DMS79 treated with DMSO at 0.1 percent for 48 hours (cell line): ENCODE results near the gene NUAK1.

ENCODE experiments used
- DNase-seq: peaks from one replicate; lab custom pipeline; 2025; lab: John Stamatoyannopoulos, UW

The NUAK1 gene

GRCh38 chr12:106138633-106139421 is at the start of gene NUAK1:
TSS of gene NUAK1 (minus strand) at chr12:106138954. CDS start at chr12:106138653, 301 bp downstream.
- DNase-seq: peak; percentile 71

DNA sequence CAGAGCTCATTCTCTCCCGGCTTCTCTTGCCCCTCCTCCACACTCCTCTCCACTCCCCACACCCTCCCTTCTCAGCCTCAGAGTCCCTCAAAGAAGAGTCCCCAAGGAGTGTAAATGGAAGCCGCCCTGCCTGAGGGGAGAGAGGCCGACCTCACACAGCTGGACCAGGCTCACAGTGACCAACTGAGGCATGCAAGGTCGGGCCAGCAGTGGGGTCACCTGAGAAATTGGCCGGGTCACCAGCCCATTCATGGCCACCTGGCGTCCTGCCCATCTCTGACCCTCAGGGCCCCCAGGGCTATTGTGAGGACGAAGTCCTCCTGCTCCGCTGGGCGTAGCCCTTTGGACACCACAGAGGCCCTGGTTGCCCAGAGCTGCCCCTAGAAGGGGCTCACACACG is 49.5 kb upstream of the NUAK1 start:
- no peak for DNase-seq

DNA sequence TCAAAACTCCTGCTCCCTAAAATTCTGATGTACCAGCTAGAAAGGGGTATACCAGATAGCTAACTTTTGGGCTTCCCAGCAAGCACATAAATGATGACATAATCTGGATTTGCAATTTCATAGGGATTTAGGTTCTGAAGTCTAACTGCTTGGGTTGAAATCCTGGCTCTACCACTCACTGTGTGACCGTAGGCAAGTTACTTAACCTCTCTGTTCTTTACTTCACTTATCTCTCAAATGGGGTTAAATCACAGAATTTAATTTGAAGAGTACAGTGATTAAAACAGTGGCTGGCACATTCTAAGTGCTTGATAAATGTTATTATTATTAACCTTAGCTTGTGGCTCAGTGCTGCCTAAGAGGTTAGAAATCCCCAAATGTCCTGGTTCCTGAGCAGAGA is 49.1 kb upstream of the NUAK1 start:
- DNase-seq: no peak

- no peak for DNase-seq
Measured at GRCh38 chr12:106187155-106187789, 48.5 kb upstream of the NUAK1 start.

DNA sequence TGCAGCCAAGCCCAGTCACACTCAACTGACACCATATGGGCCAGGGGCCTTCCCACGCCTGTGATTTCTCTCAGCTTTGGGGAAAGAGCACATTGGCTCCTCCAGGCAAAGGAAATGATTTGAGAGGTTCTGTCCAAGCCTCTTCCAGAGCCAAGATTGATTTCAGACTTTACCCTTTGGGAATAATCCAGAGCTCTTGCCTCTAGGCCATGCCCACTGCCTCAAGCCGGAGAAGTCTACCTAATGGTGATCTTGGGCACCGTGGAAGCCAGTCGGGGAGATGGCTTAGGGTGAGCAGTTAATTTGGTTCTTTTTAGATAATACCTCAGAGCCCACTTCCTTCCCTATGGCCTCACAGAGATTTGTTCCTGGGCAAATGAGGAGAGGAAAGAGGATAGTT is 45.0 kb upstream of the NUAK1 start:
- no peak for DNase-seq

DNA sequence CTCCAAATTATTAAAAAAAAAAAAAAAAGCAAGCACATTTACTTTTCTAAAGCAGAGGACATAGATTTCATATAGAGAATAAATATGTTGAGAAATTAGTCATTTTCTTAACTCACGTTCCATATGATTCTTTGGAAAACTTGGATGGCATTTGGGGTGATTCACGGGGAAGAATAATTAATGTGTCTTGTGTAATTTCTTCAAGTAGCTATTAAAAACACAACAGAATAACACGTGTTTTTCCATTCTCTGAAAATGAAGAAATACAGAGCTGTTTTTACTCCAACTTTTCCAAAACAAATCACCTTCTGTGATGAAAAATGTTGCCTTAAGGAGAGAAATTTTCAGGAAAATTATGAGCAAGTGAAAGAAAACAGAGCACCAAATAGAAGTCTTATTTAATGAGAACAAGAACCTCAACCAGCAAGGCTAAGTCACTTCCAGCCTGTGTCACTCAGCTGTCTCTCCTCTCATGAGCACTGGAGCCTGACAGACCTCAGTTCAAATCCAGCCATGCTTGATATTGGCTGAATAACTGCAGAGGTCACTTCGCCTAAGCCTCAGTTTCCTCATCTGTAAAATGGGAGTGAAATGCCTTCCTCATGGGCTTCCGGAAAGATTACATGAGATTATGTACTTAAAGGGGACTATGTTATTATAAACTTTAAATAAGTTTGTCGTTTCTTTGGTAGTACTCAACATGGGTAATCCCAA is 42.8 kb upstream of the NUAK1 start:
- DNase-seq: no peak

DNA sequence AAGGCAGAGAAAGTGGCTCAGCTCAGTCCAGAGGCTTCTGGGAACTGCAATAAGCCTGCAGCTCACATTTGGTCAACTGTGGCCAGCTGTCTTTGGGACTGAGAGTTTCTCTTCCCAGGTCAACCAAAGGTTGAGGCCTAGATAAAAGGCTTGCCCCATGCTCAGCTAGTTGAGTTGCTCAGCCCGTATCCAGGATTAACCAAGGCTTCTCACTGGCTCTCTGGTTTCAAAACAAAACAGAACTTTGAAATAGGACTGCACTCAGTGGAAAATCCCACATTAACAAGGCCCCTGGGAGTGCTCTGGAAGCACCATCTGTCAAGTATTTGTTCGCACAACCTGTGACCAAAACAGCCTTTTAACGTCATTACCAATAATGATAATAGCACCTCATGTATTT is 40.3 kb upstream of the NUAK1 start:
- DNase-seq: peak; percentile 89

- DNase-seq: peak; percentile 44
Measured at GRCh38 chr12:106178562-106178961, 39.8 kb upstream of the NUAK1 start.

GRCh38 chr12:106176560-106176959 is 37.8 kb upstream of the NUAK1 start:
- no peak for DNase-seq

DNA sequence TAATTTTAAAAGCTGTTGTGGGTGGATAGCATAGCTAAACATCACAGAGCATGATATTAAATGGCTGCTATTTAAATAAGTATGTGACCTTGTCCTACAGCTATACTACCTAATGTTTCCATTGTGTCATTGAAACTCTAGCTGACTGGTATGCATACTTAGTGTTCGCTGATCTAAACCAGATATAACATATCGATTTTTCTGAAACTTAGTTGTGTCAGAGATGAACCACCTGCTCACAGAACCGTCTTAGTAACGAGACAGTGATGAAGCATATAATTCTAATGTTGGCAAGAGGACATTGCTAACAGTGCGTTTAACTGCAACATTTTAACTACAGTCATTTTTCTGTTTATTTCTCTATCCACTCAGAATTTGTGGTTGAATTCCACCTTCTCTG is 36.1 kb upstream of the NUAK1 start:
- DNase-seq: peak; percentile 18

GRCh38 chr12:106173442-106173841 is 34.7 kb upstream of the NUAK1 start:
- DNase-seq: no peak

GRCh38 chr12:106171117-106171750 is 32.5 kb upstream of the NUAK1 start:
- DNase-seq: peak; percentile 24

- no peak for DNase-seq
Measured at GRCh38 chr12:106170285-106170684, 31.5 kb upstream of the NUAK1 start.

DNA sequence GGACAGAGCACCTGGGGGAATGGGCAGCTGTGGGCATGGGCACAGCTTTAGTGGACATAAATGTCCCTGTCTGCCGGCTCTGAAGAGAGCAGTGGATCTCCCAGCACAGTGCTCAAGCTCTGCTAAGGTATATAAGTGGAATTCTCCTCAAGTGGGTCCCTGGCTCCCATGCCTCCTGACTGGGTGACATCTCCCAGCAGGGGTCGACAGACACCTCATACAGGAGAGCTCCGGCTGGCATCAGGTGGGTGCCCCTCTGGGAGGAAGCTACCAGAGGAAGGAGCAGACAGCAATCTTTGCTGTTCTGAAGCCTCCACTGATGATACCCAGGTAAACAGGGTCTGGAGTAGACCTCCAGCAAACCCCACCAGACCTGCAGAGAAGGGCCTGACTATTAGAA is 25.0 kb upstream of the NUAK1 start:
- DNase-seq: no peak

DNA sequence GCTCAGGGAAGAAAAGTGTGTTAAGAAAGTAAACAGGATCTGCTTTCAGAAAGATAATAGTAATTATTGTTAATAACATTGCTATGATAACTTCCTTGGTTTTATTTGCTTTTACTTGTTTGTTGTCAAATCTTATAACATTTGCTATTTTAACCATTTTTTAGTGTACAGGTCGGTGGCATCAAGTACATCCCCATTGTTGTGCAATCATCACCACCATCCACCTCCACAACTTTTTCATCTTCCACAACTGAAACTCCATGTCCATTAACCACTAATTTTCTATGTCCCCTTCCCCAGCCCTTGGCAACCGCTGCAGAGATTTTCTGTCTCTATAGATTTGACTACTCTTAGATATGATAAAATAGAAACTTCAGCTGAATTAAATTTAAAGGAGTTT is 22.7 kb upstream of the NUAK1 start:
- DNase-seq: no peak

DNA sequence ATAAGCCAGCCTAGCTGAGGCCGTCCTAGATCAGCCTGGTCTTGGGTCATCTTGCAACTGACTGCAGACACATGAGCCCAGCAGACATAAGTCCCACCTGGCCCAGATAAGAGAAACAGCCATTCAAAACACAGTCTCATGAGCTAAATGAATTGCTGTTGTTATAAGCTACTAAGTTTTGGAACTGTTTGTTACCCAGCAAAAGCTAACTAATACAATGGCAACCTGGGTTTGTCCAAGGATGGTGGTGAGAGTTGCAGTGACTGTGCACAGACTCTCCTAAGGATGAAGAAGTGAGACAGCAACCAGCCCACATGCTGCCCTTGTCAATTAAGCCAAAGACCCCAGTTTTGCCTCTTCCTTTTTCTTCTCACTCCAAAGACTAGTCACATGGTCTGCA is 22.2 kb upstream of the NUAK1 start:
- DNase-seq: no peak

GRCh38 chr12:106157802-106158201 is 19.0 kb upstream of the NUAK1 start:
- DNase-seq: no peak

DNA sequence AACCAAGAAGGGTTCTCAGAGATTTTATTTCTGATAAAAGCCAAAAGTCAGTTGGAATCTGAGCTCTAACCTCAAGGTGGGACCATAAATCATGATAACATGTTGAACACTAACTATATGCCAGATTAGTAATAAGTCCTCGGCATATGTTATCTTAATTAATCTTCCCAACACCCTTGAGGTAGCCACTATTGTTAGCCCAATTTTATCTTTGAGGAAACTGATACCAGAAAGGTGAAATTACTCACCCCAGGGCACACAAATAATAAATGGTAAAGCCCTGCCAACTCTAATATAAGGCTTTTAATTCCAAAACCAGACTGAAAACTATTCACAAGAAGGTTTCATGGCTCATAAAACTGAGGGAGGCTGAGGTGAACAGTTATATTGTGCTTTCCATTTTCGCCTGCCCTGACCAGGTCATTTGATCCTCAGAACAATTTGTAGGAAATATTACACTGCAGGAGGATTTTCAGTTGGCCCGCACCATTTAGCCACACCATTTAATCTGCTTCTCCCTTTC is 16.1 kb upstream of the NUAK1 start:
- DNase-seq: peak; percentile 74

- DNase-seq: peak; percentile 84
Measured at GRCh38 chr12:106152334-106152733, 13.6 kb upstream of the NUAK1 start.

- DNase-seq: peak; percentile 75
Measured at GRCh38 chr12:106150555-106150954, 11.8 kb upstream of the NUAK1 start.

DNA sequence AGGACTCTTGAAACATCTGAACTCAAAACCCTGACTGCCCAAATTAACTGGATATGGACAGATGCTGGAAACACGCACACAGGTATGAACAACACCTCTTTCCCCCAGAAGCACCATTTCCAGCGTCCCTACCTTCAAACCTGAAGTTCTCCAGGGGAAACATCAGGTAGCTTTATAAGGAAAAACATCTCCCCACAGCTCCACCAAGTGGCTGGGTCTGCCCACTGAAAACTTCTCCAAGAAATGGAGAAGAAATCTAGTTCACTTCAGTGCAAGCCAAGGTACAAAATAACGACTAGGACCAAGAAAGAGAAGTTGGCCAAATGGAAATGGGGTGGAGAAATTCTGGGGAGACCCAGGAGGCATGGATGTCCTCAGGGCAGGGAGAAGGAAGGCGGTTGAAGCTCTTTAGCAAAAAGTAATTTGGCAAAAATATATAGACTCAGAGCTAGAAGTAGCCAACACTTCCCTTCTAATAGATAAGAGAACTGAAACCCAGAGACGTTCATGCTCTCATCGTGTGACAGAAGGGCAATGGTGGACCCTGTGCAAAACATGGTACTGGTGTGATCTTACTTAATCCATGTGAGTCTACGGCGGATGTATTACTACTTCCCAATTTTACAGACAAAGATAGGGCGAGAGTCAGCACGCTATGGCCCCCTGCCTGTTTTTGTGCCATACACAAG is 10.5 kb upstream of the NUAK1 start:
- DNase-seq: peak; percentile 58

GRCh38 chr12:106147956-106148355 is 9.2 kb upstream of the NUAK1 start:
- peak; percentile 87 for DNase-seq
